ENCODE results near the gene LOXL3. TPM values are rescaled to one million over a fixed set of nuclear protein-coding genes. Genes with fewer than 3 reads are reported as not detected.

LOXL3 gene
- total RNA-seq, 1 experiment from 2014 or later: 4.1 TPM

GRCh38 chr2:74511104-74511989, 42.4 kb downstream of the LOXL3 start:
- H3K79me2 ChIP-seq (ENCODE audit: insufficient read depth, low read length): peaks cover 9% of the 10 kb centered on the region; the same call in 1 of the 2 replicates
- no peak for ATAC-seq
- no TSS peak for BruUV-seq (replicated peaks)
- H3K4me1 ChIP-seq (ENCODE audit: control insufficient read depth in 1 of 2, insufficient read depth in 2 of 2, low read length in 2 of 2): peaks cover 6 to 16% of the 10 kb centered on the region in 2 experiments; a peak in 3 of 4 replicates
- H4K20me1 ChIP-seq (ENCODE audit: insufficient read depth): no peaks in the 10 kb centered on the region
- no peak overlapping the region for H3K4me3 ChIP-seq (replicated peaks in 1 of 2; ENCODE audit: low read depth in 1 of 2, low read length in 2 of 2)
- TF ChIP-seq CBX3 (IDR thresholded peaks at IDR 0.05; ENCODE audit: low read depth): no peak
- TF ChIP-seq ATF3 (IDR thresholded peaks at IDR 0.05): no peak
- POLR2A ChIA-PET: no interaction called here
- no peak overlapping the region for H3K4me2 ChIP-seq (ENCODE audit: low read length)
- no peaks in the 10 kb centered on the region for H3K9me2 ChIP-seq (ENCODE audit: insufficient read depth)
- H3K9ac ChIP-seq (ENCODE audit: low read length): no peak overlapping the region
- H3K36me3 ChIP-seq (ENCODE audit: control insufficient read depth in 1 of 2, insufficient read depth in 2 of 2, low read length in 2 of 2): no peaks in the 10 kb centered on the region
- H2AFZ ChIP-seq (ENCODE audit: low read depth, low read length, poor library complexity, severe bottlenecking): no peak overlapping the region
- no peaks in the 10 kb centered on the region for H3K9me3 ChIP-seq (ENCODE audit: control insufficient read depth in 1 of 2, insufficient read depth in 1 of 2, low read depth in 1 of 2, low read length in 2 of 2)
- intact Hi-C loops (cut with micrococcal nuclease): no loop called here
- no peaks in the 10 kb centered on the region for H3K27me3 ChIP-seq (ENCODE audit: insufficient read depth, low read length)
- RAD21 ChIA-PET (ENCODE audit: low non-redundant PET in 1 of 2, low total read pairs in 2 of 2, uncharacterized antibody in 2 of 2, unreplicated experiment in 2 of 2): no interaction called here
- DNase-seq (ENCODE audit: low read depth, low spot score): no peak
- CTCF ChIA-PET: no interaction called here
- no peak overlapping the region for H3K27ac ChIP-seq (ENCODE audit: low read depth, low read length)

- peaks cover 19% of the 10 kb centered on the region for H3K79me2 ChIP-seq (ENCODE audit: insufficient read depth, low read length)
- CTCF ChIA-PET: no interaction called here
- H3K9me3 ChIP-seq (ENCODE audit: control insufficient read depth in 1 of 2, insufficient read depth in 1 of 2, low read depth in 1 of 2, low read length in 2 of 2): no peaks in the 10 kb centered on the region
- H3K9me2 ChIP-seq (ENCODE audit: insufficient read depth): no peaks in the 10 kb centered on the region
- intact Hi-C loops (cut with micrococcal nuclease): no loop called here
- RAD21 ChIA-PET (ENCODE audit: low non-redundant PET in 1 of 2, low total read pairs in 2 of 2, uncharacterized antibody in 2 of 2, unreplicated experiment in 2 of 2): no interaction called here
- no peak overlapping the region for H3K27ac ChIP-seq (ENCODE audit: low read depth, low read length)
- no peaks in the 10 kb centered on the region for H3K27me3 ChIP-seq (ENCODE audit: insufficient read depth, low read length)
- H3K9ac ChIP-seq (ENCODE audit: low read length): no peak overlapping the region
- DNase-seq (ENCODE audit: low read depth, low spot score): no peak
- ATAC-seq: no peak
- no peak overlapping the region for H3K4me3 ChIP-seq (replicated peaks in 1 of 2; ENCODE audit: low read depth in 1 of 2, low read length in 2 of 2)
- H3K4me1 ChIP-seq (ENCODE audit: control insufficient read depth in 1 of 2, insufficient read depth in 2 of 2, low read length in 2 of 2): peaks cover 14 to 27% of the 10 kb centered on the region in 2 experiments; a peak in 3 of 4 replicates
- no TSS peak for BruUV-seq (replicated peaks)
- TF ChIP-seq RAD21 (IDR thresholded peaks at IDR 0.05; ENCODE audit: low read depth): no peak
- no peak for TF ChIP-seq ZBTB33 (IDR thresholded peaks at IDR 0.05; ENCODE audit: extremely low read depth, insufficient replicate concordance, low read length)
- TF ChIP-seq POLR2A (IDR thresholded peaks at IDR 0.05; ENCODE audit: borderline replicate concordance, extremely low read depth, insufficient read depth, insufficient read length): no peak
- TF ChIP-seq YY1 (IDR thresholded peaks at IDR 0.05; ENCODE audit: extremely low read depth, insufficient replicate concordance, low read depth, low read length): no peak
- no peak for TF ChIP-seq MAX (IDR thresholded peaks at IDR 0.05)
- no peak for TF ChIP-seq SRF (IDR thresholded peaks at IDR 0.05; ENCODE audit: low read depth)
- no peak for TF ChIP-seq JUND (IDR thresholded peaks at IDR 0.05)
- no peak for TF ChIP-seq ZNF274 (IDR thresholded peaks at IDR 0.05; ENCODE audit: low read depth, low read length)
- TF ChIP-seq CEBPB (IDR thresholded peaks at IDR 0.05; ENCODE audit: low read depth): no peak
- no peak for TF ChIP-seq ELF1 (IDR thresholded peaks at IDR 0.05; ENCODE audit: borderline replicate concordance, low read depth)
- no peak for TF ChIP-seq REST (IDR thresholded peaks at IDR 0.05; ENCODE audit: low read depth)
- POLR2A ChIA-PET: interaction anchor here (1.1 kb wide), 2 partner anchors 10 to 12 kb away, joined by 3 read pairs; no protein-coding TSS in a partner anchor
- no peak overlapping the region for H2AFZ ChIP-seq (ENCODE audit: low read depth, low read length, poor library complexity, severe bottlenecking)
- peaks cover 3 to 8% of the 10 kb centered on the region in 2 experiments; a peak in 1 of 4 replicates for H3K36me3 ChIP-seq (ENCODE audit: control insufficient read depth in 1 of 2, insufficient read depth in 2 of 2, low read length in 2 of 2)
- H3K4me2 ChIP-seq (ENCODE audit: low read length): no peak overlapping the region
- no peaks in the 10 kb centered on the region for H4K20me1 ChIP-seq (ENCODE audit: insufficient read depth)
Observed at GRCh38 chr2:74510272-74510671, 43.5 kb downstream of the LOXL3 start.
